ENCODE results near the gene CDS2.

The CDS2 gene

DNA sequence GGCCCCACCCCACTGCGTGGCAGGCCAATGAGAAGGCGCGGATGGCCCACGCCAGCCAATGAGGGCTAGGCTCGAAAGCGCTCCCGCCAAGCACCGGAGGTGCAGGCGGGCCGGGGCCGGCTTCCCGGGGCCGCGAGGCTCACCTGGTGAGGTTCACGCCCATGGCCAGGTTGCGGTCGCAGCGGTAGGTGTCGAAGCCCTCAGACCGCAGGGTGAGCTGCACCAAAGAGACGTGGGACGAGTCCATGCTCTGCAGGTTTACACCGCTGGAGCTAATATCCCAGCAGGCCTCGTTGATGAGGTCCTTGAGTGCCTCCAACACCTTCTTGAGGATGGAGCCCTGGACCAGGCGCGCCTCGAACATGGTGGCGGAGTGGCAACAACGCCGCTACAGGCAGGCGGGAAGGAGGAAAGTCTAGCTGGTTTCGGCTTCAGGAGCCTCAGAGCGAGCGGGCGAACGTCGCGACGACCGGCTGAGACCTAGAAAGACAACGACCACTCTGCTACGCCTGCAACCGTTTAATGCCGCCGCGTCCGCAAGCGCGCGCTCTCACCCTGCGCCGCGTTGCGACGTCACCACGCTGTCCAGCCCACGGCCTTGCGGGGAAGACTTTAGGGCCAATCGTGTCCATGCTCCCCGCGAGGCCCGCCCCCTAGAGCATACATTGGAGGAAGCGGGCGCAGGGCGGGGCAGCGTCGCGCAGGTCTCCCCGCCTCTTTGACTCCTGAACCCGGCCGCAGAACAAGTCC lies 7.2 kb upstream of the CDS2 start, which contains the start of gene PCNA (continued):
- TF ChIP-seq SCRT2 (tag by site-specific recombination; IDR thresholded peaks at IDR 0.05), result peak; percentile 50; the same call in 1 of the 2 replicates
- peak; percentile 87 for TF ChIP-seq ZXDB (tag by site-specific recombination; IDR thresholded peaks at IDR 0.05)
- 0 out of 2 replicates have a peak, but pooled peaks have one; percentile 74 for TF ChIP-seq ZNF600 (tag by site-specific recombination; IDR thresholded peaks at IDR 0.05)
- no peak for TF ChIP-seq ZNF596 (tag by site-specific recombination; IDR thresholded peaks at IDR 0.05)
- TF ChIP-seq HOXD13 (CRISPR knock-in tag; IDR thresholded peaks at IDR 0.05; ENCODE audit: borderline replicate concordance), result no peak; the same call in 1 of the 2 replicates
- 0 out of 2 replicates have a peak, but pooled peaks have one; percentile 52 for TF ChIP-seq KLF10 (tag by site-specific recombination; IDR thresholded peaks at IDR 0.05)
- no peak for TF ChIP-seq ZNF701 (tag by site-specific recombination; IDR thresholded peaks at IDR 0.05)
- TF ChIP-seq ZBTB11 (tag by site-specific recombination; conservative IDR thresholded peaks at IDR 0.05; ENCODE audit: low read depth), result peak; percentile 29; the same call in 1 of the 2 replicates
- peak; percentile 93; the same call in 1 of the 2 replicates for TF ChIP-seq ZFP37 (tag by site-specific recombination; IDR thresholded peaks at IDR 0.05)
- TF ChIP-seq, protein P1, sequence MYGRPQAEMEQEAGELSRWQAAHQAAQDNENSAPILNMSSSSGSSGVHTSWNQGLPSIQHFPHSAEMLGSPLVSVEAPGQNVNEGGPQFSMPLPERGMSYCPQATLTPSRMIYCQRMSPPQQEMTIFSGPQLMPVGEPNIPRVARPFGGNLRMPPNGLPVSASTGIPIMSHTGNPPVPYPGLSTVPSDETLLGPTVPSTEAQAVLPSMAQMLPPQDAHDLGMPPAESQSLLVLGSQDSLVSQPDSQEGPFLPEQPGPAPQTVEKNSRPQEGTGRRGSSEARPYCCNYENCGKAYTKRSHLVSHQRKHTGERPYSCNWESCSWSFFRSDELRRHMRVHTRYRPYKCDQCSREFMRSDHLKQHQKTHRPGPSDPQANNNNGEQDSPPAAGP (tag by site-specific recombination; IDR thresholded peaks at IDR 0.05), result peak; percentile 93
- TF ChIP-seq GLI4 (tag by site-specific recombination; IDR thresholded peaks at IDR 0.05), result peak; percentile 85; the same call in 1 of the 2 replicates
- no peak for TF ChIP-seq ZNF544 (tag by site-specific recombination; IDR thresholded peaks at IDR 0.05)
- TF ChIP-seq SALL2 (tag by site-specific recombination; IDR thresholded peaks at IDR 0.05; ENCODE audit: borderline replicate concordance), result no peak
- 0 out of 2 replicates have a peak, but pooled peaks have one; percentile 27 for TF ChIP-seq ZSCAN16 (tag by site-specific recombination; IDR thresholded peaks at IDR 0.05)
- TF ChIP-seq, protein P2, sequence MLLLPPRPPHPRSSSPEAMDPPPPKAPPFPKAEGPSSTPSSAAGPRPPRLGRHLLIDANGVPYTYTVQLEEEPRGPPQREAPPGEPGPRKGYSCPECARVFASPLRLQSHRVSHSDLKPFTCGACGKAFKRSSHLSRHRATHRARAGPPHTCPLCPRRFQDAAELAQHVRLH (tag by site-specific recombination; IDR thresholded peaks at IDR 0.05), result 0 out of 2 replicates have a peak, but pooled peaks have one; percentile 20
- TF ChIP-seq, protein P3, sequence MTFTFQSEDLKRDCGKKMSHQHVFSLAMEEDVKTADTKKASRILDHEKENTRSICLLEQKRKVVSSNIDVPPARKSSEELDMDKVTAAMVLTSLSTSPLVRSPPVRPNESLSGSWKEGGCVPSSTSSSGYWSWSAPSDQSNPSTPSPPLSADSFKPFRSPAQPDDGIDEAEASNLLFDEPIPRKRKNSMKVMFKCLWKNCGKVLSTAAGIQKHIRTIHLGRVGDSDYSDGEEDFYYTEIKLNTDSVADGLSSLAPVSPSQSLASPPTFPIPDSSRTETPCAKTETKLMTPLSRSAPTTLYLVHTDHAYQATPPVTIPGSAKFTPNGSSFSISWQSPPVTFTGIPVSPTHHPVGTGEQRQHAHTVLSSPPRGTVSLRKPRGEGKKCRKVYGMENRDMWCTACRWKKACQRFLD (tag by site-specific recombination; IDR thresholded peaks at IDR 0.05), result no peak
- peak; percentile 53 for TF ChIP-seq SETDB1 (IDR thresholded peaks at IDR 0.05; ENCODE audit: insufficient read length, low read length)
- TF ChIP-seq ZNF768 (tag by site-specific recombination; IDR thresholded peaks at IDR 0.05), result no peak
- no peak for TF ChIP-seq ZNF202 (tag by site-specific recombination; IDR thresholded peaks at IDR 0.05; ENCODE audit: borderline replicate concordance)
- peak; percentile 86 for TF ChIP-seq ZNF501 (tag by site-specific recombination; IDR thresholded peaks at IDR 0.05)
- peak; percentile 83 for TF ChIP-seq ZNF76 (tag by site-specific recombination; IDR thresholded peaks at IDR 0.05; ENCODE audit: borderline replicate concordance, low read depth)
- peak; percentile 10; the same call in 1 of the 2 replicates for TF ChIP-seq PRDM4 (tag by site-specific recombination; IDR thresholded peaks at IDR 0.05)
- no peak for TF ChIP-seq ZNF514 (tag by site-specific recombination; IDR thresholded peaks at IDR 0.05)
- no peak for TF ChIP-seq ZNF664 (tag by site-specific recombination; IDR thresholded peaks at IDR 0.05)
- TF ChIP-seq GLIS1 (tag by site-specific recombination; IDR thresholded peaks at IDR 0.05), result peak; percentile 40; the same call in 1 of the 2 replicates
- peak; percentile 48; the same call in 1 of the 2 replicates for TF ChIP-seq ZBTB48 (tag by site-specific recombination; IDR thresholded peaks at IDR 0.05)
- TF ChIP-seq ZFP69B (tag by site-specific recombination; IDR thresholded peaks at IDR 0.05), result 0 out of 2 replicates have a peak, but pooled peaks have one; percentile 74
- TF ChIP-seq ZBTB7A (tag by site-specific recombination; IDR thresholded peaks at IDR 0.05; ENCODE audit: low read depth), result peak; percentile 92
- peak; percentile 85; the same call in 1 of the 2 replicates for TF ChIP-seq REPIN1 (tag by site-specific recombination; IDR thresholded peaks at IDR 0.05; ENCODE audit: low read depth)
- no peak for TF ChIP-seq ZNF175 (tag by site-specific recombination; IDR thresholded peaks at IDR 0.05)

Data from HEK293 (cell line).